Activated CD8-positive, alpha-beta T cell treated with anti-CD3 and anti-CD28 coated beads, Interleukin-2, amount 10 ng/mL, durations not matched to agents 7 days and 5 days (primary cell): ENCODE measurements around the gene ROBO2. TPM values are rescaled to one million over a fixed set of nuclear protein-coding genes. Genes with fewer than 3 reads are reported as not detected.

Experiments
- ATAC-seq: fragments of 150-1000 bp; cut with Tn5 transposase; one replicate; pipeline ENCODE4 v1.10.0; 2021; ENCODE audit warnings: moderate library complexity
- CTCF ChIA-PET: fragments of 350-600 bp; sonication (Branson Sonifier 250); formaldehyde crosslinking; loops from one replicate; lab custom pipeline; 2021; ENCODE audit warnings: antibody characterized with exemption; lab: Charles Lee
- POLR2A ChIA-PET: fragments of 350-600 bp; sonication (Branson Sonifier 250); formaldehyde crosslinking; loops from one replicate; lab custom pipeline; 2021; ENCODE audit warnings: antibody characterized with exemption; lab: Charles Lee
- DNase-seq: peaks from one replicate; pipeline ENCODE4 v3.0.0-alpha.2; 2020
- H3K27ac Mint-ChIP-seq: one replicate; pipeline ENCODE4 v1.8.0; 2021; ENCODE audit warnings: mild to moderate bottlenecking, mixed read lengths
- H3K27me3 Mint-ChIP-seq: one replicate; pipeline ENCODE4 v1.8.0; 2021; ENCODE audit warnings: low read depth, mixed read lengths
- H3K36me3 Mint-ChIP-seq: one replicate; pipeline ENCODE4 v1.8.0; 2021; ENCODE audit warnings: low read depth, mixed read lengths
- H3K4me1 Mint-ChIP-seq: one replicate; pipeline ENCODE4 v1.8.0; 2021; ENCODE audit warnings: low read depth, mixed read lengths
- H3K4me3 Mint-ChIP-seq: one replicate; pipeline ENCODE4 v1.8.0; 2021; ENCODE audit warnings: mild to moderate bottlenecking, mixed read lengths
- H3K9me3 Mint-ChIP-seq: one replicate; pipeline ENCODE4 v1.8.0; 2022; ENCODE audit warnings: mixed read lengths; ENCODE audit not compliant: insufficient read depth
- total RNA-seq, 2 experiments: library from RNA; stranded (reverse); gene quantifications; one replicate each; pipeline ENCODE4 v1.2.3, GENCODE V29; 2021

Gene ROBO2
- total RNA-seq, 2 experiments from 2014 or later = not detected

GRCh38 chr3:77329116-77329515 lies 289.2 kb downstream of the ROBO2 start:
- DNase-seq (no peak), ATAC-seq (no peak)
- Mint-ChIP-seq H3K4me1 (no peaks in the 10 kb centered on the region), H3K36me3 (no peaks in the 10 kb centered on the region), H3K4me3 (no peak overlapping the region), H3K27ac (no peak overlapping the region), H3K27me3 (no peaks in the 10 kb centered on the region), H3K9me3 (peaks cover 3% of the 10 kb centered on the region)
- ChIA-PET POLR2A (no interaction called here), CTCF (no interaction called here)

- Mint-ChIP-seq H3K27ac (no peak overlapping the region), H3K4me1 (no peaks in the 10 kb centered on the region), H3K4me3 (no peak overlapping the region), H3K27me3 (no peaks in the 10 kb centered on the region), H3K36me3 (no peaks in the 10 kb centered on the region), H3K9me3 (no peaks in the 10 kb centered on the region)
- ATAC-seq (no peak), DNase-seq (no peak)
- CTCF ChIA-PET = no interaction called here
- POLR2A ChIA-PET = no interaction called here
Observed at GRCh38 chr3:77338195-77338594, 298.3 kb downstream of the ROBO2 start.

- Mint-ChIP-seq H3K4me3 (no peak overlapping the region), H3K36me3 (no peaks in the 10 kb centered on the region), H3K9me3 (peaks cover 3% of the 10 kb centered on the region), H3K27me3 (no peaks in the 10 kb centered on the region), H3K27ac (no peak overlapping the region), H3K4me1 (no peaks in the 10 kb centered on the region)
- ChIA-PET CTCF (no interaction called here), POLR2A (no interaction called here)
- DNase-seq (no peak), ATAC-seq (no peak)
Observed at GRCh38 chr3:77342027-77342426, 302.1 kb downstream of the ROBO2 start.

- Mint-ChIP-seq H3K9me3 (peaks cover 7% of the 10 kb centered on the region), H3K4me3 (no peak overlapping the region), H3K36me3 (no peaks in the 10 kb centered on the region), H3K4me1 (no peaks in the 10 kb centered on the region), H3K27ac (no peak overlapping the region), H3K27me3 (no peaks in the 10 kb centered on the region)
- ATAC-seq (no peak), DNase-seq (no peak)
- ChIA-PET CTCF (no interaction called here), POLR2A (no interaction called here)
Observed at GRCh38 chr3:77342688-77343087, 302.8 kb downstream of the ROBO2 start.

- Mint-ChIP-seq H3K36me3 (no peaks in the 10 kb centered on the region), H3K9me3 (peaks cover 7% of the 10 kb centered on the region), H3K27me3 (no peaks in the 10 kb centered on the region), H3K27ac (no peak overlapping the region), H3K4me3 (no peak overlapping the region), H3K4me1 (no peaks in the 10 kb centered on the region)
- ATAC-seq = no peak
- ChIA-PET CTCF (no interaction called here), POLR2A (no interaction called here)
- DNase-seq = no peak
Observed at GRCh38 chr3:77345009-77345408, 305.1 kb downstream of the ROBO2 start.

GRCh38 chr3:77348244-77348855 lies 308.5 kb downstream of the ROBO2 start:
- Mint-ChIP-seq H3K27me3 (no peaks in the 10 kb centered on the region), H3K36me3 (no peaks in the 10 kb centered on the region), H3K4me1 (no peaks in the 10 kb centered on the region), H3K4me3 (no peak overlapping the region), H3K27ac (no peak overlapping the region), H3K9me3 (peaks cover 7% of the 10 kb centered on the region)
- ChIA-PET CTCF (interaction anchor here (1.3 kb wide), 1 partner anchor 1297 kb away, joined by 3 read pairs; no protein-coding TSS in a partner anchor), POLR2A (no interaction called here)
- ATAC-seq (no peak), DNase-seq (no peak)

- no peak overlapping the region for H3K27ac Mint-ChIP-seq
- H3K9me3 Mint-ChIP-seq = peaks cover 6% of the 10 kb centered on the region
- DNase-seq (no peak), ATAC-seq (no peak)
- H3K4me1 Mint-ChIP-seq = no peaks in the 10 kb centered on the region
- H3K4me3 Mint-ChIP-seq = no peak overlapping the region
- ChIA-PET POLR2A (no interaction called here), CTCF (no interaction called here)
- H3K36me3 Mint-ChIP-seq = no peaks in the 10 kb centered on the region
- H3K27me3 Mint-ChIP-seq = no peaks in the 10 kb centered on the region
Observed at GRCh38 chr3:77354958-77355357, 315.1 kb downstream of the ROBO2 start.

- no peak overlapping the region for H3K27ac Mint-ChIP-seq
- CTCF ChIA-PET = no interaction called here
- H3K27me3 Mint-ChIP-seq = no peaks in the 10 kb centered on the region
- peaks cover 9% of the 10 kb centered on the region for H3K9me3 Mint-ChIP-seq
- no peaks in the 10 kb centered on the region for H3K36me3 Mint-ChIP-seq
- H3K4me1 Mint-ChIP-seq = no peaks in the 10 kb centered on the region
- ATAC-seq (no peak), DNase-seq (no peak)
- POLR2A ChIA-PET = no interaction called here
- no peak overlapping the region for H3K4me3 Mint-ChIP-seq
Observed at GRCh38 chr3:77362936-77363335, 323.0 kb downstream of the ROBO2 start.

- H3K27ac Mint-ChIP-seq = no peak overlapping the region
- H3K36me3 Mint-ChIP-seq = no peaks in the 10 kb centered on the region
- peaks cover 9% of the 10 kb centered on the region for H3K9me3 Mint-ChIP-seq
- ChIA-PET CTCF (no interaction called here), POLR2A (no interaction called here)
- no peak overlapping the region for H3K4me3 Mint-ChIP-seq
- ATAC-seq (no peak), DNase-seq (no peak)
- no peaks in the 10 kb centered on the region for H3K4me1 Mint-ChIP-seq
- H3K27me3 Mint-ChIP-seq = no peaks in the 10 kb centered on the region
Observed at GRCh38 chr3:77365152-77365551, 325.3 kb downstream of the ROBO2 start.

- H3K9me3 Mint-ChIP-seq = peaks cover 3% of the 10 kb centered on the region
- ChIA-PET CTCF (no interaction called here), POLR2A (no interaction called here)
- ATAC-seq (no peak), DNase-seq (no peak)
- H3K36me3 Mint-ChIP-seq = no peaks in the 10 kb centered on the region
- no peaks in the 10 kb centered on the region for H3K4me1 Mint-ChIP-seq
- no peak overlapping the region for H3K27ac Mint-ChIP-seq
- H3K4me3 Mint-ChIP-seq = no peak overlapping the region
- H3K27me3 Mint-ChIP-seq = no peaks in the 10 kb centered on the region
Observed at GRCh38 chr3:77370413-77370812, 330.5 kb downstream of the ROBO2 start.

GRCh38 chr3:77372018-77372417 lies 332.1 kb downstream of the ROBO2 start:
- Mint-ChIP-seq H3K27me3 (no peaks in the 10 kb centered on the region), H3K27ac (no peak overlapping the region), H3K4me3 (no peak overlapping the region), H3K9me3 (peaks cover 3% of the 10 kb centered on the region), H3K4me1 (no peaks in the 10 kb centered on the region), H3K36me3 (no peaks in the 10 kb centered on the region)
- no peak for DNase-seq
- ATAC-seq = no peak
- ChIA-PET CTCF (no interaction called here), POLR2A (no interaction called here)

GRCh38 chr3:77372634-77373346 lies 332.9 kb downstream of the ROBO2 start:
- H3K27ac Mint-ChIP-seq = no peak overlapping the region
- no peak overlapping the region for H3K4me3 Mint-ChIP-seq
- no peaks in the 10 kb centered on the region for H3K27me3 Mint-ChIP-seq
- DNase-seq (no peak), ATAC-seq (no peak)
- no peaks in the 10 kb centered on the region for H3K4me1 Mint-ChIP-seq
- ChIA-PET POLR2A (no interaction called here), CTCF (no interaction called here)
- no peaks in the 10 kb centered on the region for H3K36me3 Mint-ChIP-seq
- H3K9me3 Mint-ChIP-seq = peaks cover 3% of the 10 kb centered on the region
